COR-L47 (cell line): Measurements from ENCODE around the gene SH3BP5.

Experiments
- DNase-seq: peaks from one replicate; lab custom pipeline; 2025; lab: John Stamatoyannopoulos, UW

Gene SH3BP5

DNA sequence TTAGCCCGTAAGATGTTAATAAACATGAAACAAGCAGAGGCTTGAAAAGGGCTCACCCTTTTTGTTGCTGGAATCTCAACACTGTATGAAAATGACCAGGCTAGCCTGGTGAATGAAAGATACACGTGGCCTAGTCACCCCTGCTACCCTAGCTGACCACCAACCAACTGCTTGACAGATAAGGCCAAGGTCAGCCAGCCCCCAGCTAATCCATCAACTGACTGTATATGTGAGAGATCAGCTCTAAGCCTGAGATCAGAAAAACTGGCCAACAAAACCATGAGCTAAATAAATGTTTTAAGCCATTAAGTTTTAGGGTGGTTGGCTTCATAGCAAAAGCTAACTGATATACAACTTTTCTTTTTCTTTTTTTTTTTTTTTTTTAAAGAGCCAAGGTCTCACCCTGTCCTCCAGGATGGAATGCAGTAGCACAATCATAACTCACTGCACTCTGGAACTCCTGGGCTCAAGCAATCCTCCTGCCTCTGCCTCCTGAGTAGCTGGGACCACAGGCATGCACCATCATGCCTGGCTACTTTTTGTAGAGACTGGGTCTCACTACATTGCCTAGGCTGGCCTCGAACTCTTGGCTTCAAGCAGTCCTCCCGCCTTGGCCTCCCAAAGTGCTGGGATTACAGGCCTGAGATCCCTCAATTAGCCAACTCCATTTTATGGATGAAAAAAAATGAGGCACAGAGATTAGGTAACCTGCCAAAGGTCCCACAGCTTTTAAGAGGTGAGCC lies 34.6 kb downstream of the SH3BP5 start:
- no peak for DNase-seq

GRCh38 chr3:15295506-15295905 lies 36.9 kb downstream of the SH3BP5 start:
- no peak for DNase-seq

DNA sequence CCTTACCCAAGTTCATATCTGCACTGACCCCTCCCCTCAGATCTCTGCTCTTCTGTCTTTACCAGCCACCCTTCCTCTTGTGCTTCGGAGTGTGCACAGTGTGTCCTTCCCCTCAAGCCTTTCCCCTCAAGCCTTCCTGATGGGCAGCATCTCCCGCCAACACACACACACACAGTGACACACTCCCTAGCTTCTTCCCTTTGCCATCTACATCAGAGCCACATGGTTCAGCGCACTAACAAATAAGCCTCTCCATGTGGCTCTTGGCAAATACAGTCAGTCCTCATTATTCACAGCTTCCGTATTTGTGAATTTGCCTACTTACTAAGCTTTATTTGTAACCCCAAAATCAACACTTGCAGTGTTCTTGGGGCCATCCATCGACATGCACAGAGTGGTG lies 37.5 kb downstream of the SH3BP5 start:
- no peak for DNase-seq

DNA sequence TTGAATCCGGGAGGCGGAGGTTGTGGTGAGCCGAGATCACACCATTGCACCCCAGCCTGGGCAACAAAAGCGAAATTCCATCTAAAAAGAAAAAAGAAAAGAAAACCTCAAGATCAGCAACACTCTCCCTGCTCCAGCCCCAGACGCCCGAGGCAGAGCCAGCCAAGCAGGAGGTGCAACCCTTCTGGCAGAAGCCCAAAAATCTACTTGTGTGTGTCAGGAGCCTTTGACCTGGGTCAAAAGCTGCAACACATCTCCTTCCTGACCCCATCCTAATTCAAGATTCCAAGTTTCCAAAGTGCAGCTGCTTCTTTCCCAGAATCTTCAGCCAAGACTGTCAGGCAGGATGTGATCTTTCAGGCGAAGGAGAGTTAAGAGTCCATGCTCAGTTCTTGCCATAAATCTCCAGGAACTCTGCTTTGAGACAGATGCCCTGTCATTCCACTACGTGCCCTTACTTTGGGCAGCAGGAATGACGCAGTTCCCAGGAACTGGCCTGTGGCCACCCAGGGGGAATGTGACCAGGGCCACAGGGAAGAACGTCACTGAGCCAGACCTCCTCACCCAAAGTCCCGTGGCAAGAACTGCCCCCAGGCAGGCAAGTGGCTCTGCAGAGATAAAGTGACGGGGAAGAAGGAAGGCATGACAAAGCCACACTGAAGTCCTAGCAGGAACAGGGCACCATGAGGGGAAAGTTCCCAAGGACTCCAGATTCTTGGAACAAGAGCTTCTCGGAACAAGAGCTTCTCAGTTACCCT lies 39.4 kb downstream of the SH3BP5 start:
- DNase-seq, result no peak

DNA sequence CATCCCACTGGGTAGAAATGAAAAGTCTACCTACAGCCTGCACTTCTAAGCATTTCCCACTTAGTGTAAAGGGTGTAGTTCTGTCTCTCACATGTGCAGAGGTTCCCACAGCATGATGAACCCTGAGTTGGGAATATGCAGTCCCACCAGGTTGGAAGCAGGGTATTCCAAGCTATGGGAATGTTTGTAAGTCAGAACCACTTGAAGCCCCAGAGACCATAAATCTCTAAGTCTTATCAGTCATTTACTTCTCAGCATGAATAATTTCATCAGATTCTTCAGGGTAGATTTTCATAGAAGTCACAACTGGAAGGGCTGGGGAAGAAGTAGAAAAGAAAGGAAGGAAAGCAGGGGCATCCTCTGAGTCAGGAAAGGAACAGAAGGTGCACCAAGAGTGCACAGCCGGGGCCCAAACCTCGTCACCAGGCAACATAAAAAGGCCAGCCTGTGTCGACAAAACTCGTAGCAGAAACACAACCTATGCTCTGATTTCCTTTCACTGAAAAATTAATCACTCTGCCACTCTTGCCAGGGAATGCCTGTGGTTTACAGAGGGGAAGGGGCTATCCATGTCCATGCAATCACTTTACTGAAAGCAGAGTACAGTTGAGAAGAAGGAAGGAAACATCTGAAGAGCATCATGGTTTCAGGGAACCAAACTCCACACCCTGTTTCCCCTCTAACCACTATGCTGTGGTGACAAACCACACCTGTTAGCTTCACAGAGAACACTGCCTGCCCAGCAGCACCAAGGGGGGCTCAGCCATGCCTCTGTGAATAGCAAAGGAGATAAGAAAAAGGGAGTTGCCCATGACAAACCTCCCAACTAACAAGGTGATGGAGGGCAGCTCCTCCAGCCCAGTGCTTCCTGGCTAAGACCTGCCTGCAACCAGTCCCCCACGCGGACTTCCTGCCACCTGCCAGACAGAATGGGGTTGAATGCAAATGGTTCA lies 40.5 kb downstream of the SH3BP5 start:
- no peak for DNase-seq

GRCh38 chr3:15290736-15291135 lies 41.6 kb downstream of the SH3BP5 start:
- no peak for DNase-seq

DNA sequence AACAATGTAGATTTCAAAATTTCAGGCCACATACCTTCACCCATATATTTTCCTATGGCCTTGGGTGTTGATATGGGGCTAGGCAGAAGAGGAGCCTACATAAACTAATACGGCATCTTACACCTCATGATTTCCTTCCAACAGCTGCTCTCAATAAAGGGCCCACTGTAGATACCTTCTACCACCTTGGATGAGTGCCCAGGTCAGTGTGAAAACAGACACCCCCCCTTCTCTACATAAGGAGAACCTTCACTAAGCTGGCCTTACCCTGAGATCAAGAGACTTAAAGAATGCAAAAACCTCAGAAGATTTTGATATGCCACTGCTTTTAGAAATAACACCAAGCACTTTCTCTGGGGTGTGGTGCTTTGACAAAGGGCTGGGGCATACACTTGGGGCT lies 42.7 kb downstream of the SH3BP5 start:
- no peak for DNase-seq

DNA sequence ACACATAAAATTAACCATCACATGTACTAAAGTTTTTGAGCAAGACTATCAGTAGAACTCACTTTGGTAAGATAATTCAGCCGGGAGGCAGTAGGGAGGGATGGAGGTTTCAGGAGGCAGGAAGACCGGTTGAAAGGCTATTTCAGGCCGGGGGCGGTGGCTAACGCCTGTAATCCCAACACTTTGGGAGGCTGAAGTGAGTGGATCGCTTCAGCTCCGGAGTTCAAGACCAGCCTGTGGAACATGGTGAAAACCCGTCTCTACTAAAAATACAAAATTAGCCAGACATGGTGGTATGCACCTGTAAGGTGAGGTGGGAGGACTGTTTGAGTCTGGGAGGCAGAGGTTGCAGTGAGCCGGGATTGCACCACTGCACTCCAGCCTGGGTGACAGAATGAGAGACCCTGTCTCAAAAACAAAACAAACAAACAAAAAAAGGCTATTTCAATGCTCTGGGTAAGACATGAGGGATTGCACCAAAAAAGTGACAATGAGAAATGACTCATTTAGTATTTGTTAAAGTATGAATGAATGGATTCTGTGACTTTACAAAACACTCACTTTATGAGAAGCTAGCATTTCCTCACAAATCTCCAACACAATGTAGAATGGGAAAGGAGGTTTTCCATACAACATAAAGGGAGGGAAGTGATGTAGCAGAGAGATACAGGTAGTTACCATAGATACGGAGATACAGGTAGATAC lies 43.9 kb downstream of the SH3BP5 start:
- DNase-seq, result no peak

- DNase-seq, result no peak
Measured at GRCh38 chr3:15287565-15288330, 44.6 kb downstream of the SH3BP5 start.

DNA sequence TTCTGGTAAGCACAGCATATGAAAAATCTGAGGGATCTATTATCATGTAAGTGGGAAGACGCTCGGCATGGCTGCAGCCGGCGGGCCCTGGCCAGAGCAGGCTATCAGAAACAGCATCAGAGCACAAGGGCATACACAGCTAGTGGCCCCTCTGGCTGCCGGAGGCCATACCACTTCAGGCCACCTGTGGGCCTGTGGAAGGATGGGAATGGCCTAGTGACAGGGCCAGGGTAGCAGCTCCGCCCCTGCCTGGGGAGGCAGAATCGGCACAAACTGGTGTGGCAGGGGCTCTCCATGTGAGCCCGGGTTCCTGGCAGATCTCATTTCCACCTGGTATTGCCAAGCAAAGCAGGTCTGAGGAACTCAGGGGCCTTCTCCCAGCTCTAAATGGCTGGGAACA lies 46.4 kb downstream of the SH3BP5 start:
- DNase-seq, result no peak

- DNase-seq, result peak; percentile 87
Measured at GRCh38 chr3:15284121-15284889, 48.1 kb downstream of the SH3BP5 start.

GRCh38 chr3:15283702-15284101 lies 48.7 kb downstream of the SH3BP5 start:
- DNase-seq, result no peak

DNA sequence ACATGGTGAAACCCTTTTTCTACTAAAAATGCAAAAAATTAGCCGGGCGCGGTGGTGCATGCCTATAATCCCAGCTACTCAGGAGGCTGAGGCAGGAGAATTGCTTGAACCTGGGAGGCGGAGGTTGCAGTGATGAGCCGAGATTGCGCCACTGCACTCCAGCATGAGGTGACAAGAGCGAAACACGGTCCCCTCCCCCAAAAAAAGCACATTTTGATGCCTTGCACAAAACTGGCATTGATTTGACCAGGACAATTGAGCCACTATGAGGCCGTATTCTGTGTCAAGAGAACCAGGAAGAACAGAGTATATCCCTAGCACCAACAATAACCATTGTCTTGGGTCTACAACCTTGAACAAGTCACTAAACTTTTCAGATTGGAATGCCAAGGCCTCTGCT lies 50.6 kb downstream of the SH3BP5 start:
- DNase-seq, result no peak

GRCh38 chr3:15280853-15281532 lies 51.4 kb downstream of the SH3BP5 start:
- DNase-seq, result no peak

DNA sequence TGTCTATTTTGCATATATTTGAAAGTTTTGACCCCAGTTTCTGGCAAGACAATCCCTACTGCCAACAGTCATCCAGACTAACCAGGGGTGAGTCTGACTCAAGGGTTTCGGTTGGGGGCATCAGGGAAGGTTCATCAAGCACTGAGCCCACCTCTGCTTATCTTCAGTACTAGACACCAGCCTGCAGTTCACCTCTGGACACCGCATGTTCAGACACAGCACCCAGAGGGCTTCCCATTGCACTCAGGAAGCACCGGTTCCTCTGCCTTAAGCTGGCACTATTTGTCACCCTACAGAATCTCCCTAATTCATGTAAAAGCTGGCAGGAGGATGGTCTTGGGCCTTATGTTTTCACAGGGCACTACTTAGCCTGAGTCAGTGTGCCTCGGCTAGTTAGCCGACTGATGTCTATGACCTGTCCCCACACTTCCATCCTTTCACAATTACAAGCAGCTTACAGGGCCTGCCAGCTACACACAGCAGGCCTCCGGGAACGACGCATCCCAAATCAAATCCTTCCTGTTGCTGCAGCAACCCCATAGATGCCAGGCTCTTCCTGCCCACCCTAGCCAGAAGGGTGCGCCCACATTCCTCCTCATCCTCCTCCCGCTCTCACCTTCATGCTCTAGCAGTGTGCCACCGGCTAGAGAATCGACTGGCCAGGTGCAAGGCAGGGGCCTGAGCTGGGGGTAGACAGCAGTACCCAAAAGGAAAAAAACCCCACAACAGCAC lies 52.5 kb downstream of the SH3BP5 start:
- no peak for DNase-seq

GRCh38 chr3:15279205-15279604 lies 53.2 kb downstream of the SH3BP5 start:
- no peak for DNase-seq

GRCh38 chr3:15277861-15278500 lies 54.4 kb downstream of the SH3BP5 start:
- no peak for DNase-seq

DNA sequence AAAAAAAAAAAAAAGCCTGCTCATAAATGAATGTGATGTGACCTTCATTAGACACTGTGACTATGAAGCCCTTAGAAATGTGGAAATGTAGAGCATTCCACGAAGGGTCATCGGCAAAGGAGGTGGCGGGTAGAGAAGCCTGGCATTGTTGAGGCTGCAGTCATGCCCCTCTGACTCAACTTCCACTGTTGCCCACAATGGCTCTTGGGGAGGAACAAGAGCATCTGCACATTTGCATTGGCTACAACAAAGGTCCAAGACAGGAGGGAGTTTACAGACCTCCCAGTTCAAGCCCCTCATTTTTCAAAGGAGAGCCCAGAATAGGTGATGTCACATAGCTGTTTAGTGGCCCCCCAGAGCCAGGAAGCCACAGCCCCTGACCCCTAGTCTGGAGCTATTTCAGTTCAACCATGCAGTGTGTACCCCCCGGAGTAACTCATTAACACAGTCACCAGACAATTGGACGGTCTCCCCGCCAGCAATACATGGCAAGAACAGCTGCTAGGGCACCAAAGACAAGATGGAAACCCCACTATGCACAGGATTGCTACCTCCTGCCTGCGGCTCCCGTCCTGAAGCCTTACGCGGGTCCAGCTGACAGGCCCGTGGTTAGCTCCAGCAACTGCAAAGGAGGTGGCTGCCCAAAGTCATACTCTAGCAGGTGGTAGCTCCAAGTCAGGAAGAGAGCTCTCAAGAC lies 56.2 kb downstream of the SH3BP5 start:
- no peak for DNase-seq
